T-helper 1 cell treated with Interleukin-12 subunit alpha and Interleukin-12 subunit beta and Interleukin-4 antibody, amounts not matched to agents 30 ng/mL and 1 ng/mL, for 36 hours (primary cell): ENCODE data around the gene ODAD4. TPM values are rescaled to one million over a fixed set of nuclear protein-coding genes. Genes with fewer than 3 reads are reported as not detected.

Experiments used
- intact Hi-C: fragments of 100-400 bp; cut with micrococcal nuclease; formaldehyde crosslinking; loops from one replicate; pipeline ENCODE4 v1.15.1; 2024
- total RNA-seq: library from RNA; stranded (reverse); gene quantifications from 2 replicates; pipeline ENCODE4 v1.2.3, GENCODE V29; 2022

ODAD4 gene
- total RNA-seq, 1 donor from 2014 or later, result 0.47 TPM

GRCh38 chr17:41968676-41969075, 38.3 kb downstream of the ODAD4 start:
- intact Hi-C loops, result loop anchor here (5.0 kb wide), 2 partner anchors 99 to 419 kb away; partner anchors contain the start of gene STAT3

- intact Hi-C loops, result no loop called here
Measured at GRCh38 chr17:41970901-41971331, 40.5 kb downstream of the ODAD4 start.

- intact Hi-C loops, result no loop called here
Measured at GRCh38 chr17:41971721-41972523, 41.5 kb downstream of the ODAD4 start.

GRCh38 chr17:41972571-41973407, 42.4 kb downstream of the ODAD4 start:
- intact Hi-C loops, result no loop called here

- intact Hi-C loops, result no loop called here
Measured at GRCh38 chr17:41973408-41973811, 43.0 kb downstream of the ODAD4 start.

GRCh38 chr17:41974031-41974430, 43.6 kb downstream of the ODAD4 start:
- intact Hi-C loops, result no loop called here

GRCh38 chr17:41974658-41975057, 44.2 kb downstream of the ODAD4 start:
- intact Hi-C loops, result no loop called here

- intact Hi-C loops, result no loop called here
Measured at GRCh38 chr17:41975099-41976083, 45.0 kb downstream of the ODAD4 start.

- intact Hi-C loops, result no loop called here
Measured at GRCh38 chr17:41976142-41976768, 45.8 kb downstream of the ODAD4 start.

- intact Hi-C loops, result no loop called here
Measured at GRCh38 chr17:41977991-41978390, 47.6 kb downstream of the ODAD4 start.

- intact Hi-C loops, result no loop called here
Measured at GRCh38 chr17:41982026-41982760, 51.8 kb downstream of the ODAD4 start.

GRCh38 chr17:41984454-41984853, 54.0 kb downstream of the ODAD4 start:
- intact Hi-C loops, result no loop called here

- intact Hi-C loops, result no loop called here
Measured at GRCh38 chr17:41985919-41986318, 55.5 kb downstream of the ODAD4 start.

GRCh38 chr17:41986634-41987033, 56.2 kb downstream of the ODAD4 start:
- intact Hi-C loops, result no loop called here

GRCh38 chr17:41987642-41988041, 57.2 kb downstream of the ODAD4 start:
- intact Hi-C loops, result no loop called here

GRCh38 chr17:41988418-41988817, 58.0 kb downstream of the ODAD4 start:
- intact Hi-C loops, result no loop called here

GRCh38 chr17:41989702-41990419, 59.4 kb downstream of the ODAD4 start:
- intact Hi-C loops, result no loop called here

- intact Hi-C loops, result no loop called here
Measured at GRCh38 chr17:41992576-41992975, 62.2 kb downstream of the ODAD4 start.

- intact Hi-C loops, result no loop called here
Measured at GRCh38 chr17:41996855-41997164, 66.4 kb downstream of the ODAD4 start.
